SU-DHL-6 (cell line): Measurements from ENCODE around the gene RWDD4.

Source experiments
- EZH2phosphoT487 ChIP-seq: fragments of 200-600 bp; sonication (generic), shearing (Covaris generic); conservative IDR thresholded peaks from 2 replicates; pipeline ENCODE4 v1.6.1; 2018; ENCODE audit warnings: mild to moderate bottlenecking, antibody characterized with exemption, low read length, moderate library complexity, mixed read lengths
- TF ChIP-seq, protein P1 (sequence below): fragments of 200-600 bp; sonication (generic); IDR thresholded peaks from one replicate; pipeline ENCODE4 v1.5.1; 2017; ENCODE audit warnings: antibody characterized with exemption, mild to moderate bottlenecking, low read length, moderate library complexity; ENCODE audit not compliant: insufficient read depth, poor library complexity, severe bottlenecking

DNA sequence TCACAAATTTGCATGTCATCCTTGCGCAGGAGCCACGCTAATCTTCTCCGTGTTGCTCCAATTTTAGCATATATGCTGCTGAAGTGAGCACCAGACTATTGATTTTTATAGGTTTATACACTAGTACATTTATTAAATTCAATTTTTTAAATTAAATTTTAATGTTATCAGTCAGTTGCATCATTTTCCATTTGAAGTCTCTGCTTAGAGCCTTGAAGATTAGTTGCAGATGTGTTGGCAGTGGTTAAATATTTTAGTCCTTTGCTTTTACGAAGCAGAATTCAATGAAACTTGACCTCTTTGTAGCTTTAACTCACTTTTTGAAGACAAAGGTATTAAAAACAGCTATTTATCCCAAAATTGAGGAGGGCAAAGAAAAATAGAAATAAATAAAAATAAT lies 16.6 kb upstream of the RWDD4 start:
- TF ChIP-seq, protein P1, sequence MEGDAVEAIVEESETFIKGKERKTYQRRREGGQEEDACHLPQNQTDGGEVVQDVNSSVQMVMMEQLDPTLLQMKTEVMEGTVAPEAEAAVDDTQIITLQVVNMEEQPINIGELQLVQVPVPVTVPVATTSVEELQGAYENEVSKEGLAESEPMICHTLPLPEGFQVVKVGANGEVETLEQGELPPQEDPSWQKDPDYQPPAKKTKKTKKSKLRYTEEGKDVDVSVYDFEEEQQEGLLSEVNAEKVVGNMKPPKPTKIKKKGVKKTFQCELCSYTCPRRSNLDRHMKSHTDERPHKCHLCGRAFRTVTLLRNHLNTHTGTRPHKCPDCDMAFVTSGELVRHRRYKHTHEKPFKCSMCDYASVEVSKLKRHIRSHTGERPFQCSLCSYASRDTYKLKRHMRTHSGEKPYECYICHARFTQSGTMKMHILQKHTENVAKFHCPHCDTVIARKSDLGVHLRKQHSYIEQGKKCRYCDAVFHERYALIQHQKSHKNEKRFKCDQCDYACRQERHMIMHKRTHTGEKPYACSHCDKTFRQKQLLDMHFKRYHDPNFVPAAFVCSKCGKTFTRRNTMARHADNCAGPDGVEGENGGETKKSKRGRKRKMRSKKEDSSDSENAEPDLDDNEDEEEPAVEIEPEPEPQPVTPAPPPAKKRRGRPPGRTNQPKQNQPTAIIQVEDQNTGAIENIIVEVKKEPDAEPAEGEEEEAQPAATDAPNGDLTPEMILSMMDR, result no peak
- TF ChIP-seq EZH2phosphoT487, result no peak
